GM10847 (cell line): Measurements from ENCODE around the gene FGF12.

Experiments used
- POLR2A ChIP-seq: IDR thresholded peaks from 2 replicates; pipeline ENCODE4 v1.6.1; 2011; ENCODE audit not compliant: insufficient read length; ENCODE audit errors: extremely low read depth

Gene FGF12

GRCh38 chr3:192727032-192727847 is at the start of gene FGF12:
Gene FGF12 (minus strand): TSS chr3:192727541.
- no peak for TF ChIP-seq POLR2A

DNA sequence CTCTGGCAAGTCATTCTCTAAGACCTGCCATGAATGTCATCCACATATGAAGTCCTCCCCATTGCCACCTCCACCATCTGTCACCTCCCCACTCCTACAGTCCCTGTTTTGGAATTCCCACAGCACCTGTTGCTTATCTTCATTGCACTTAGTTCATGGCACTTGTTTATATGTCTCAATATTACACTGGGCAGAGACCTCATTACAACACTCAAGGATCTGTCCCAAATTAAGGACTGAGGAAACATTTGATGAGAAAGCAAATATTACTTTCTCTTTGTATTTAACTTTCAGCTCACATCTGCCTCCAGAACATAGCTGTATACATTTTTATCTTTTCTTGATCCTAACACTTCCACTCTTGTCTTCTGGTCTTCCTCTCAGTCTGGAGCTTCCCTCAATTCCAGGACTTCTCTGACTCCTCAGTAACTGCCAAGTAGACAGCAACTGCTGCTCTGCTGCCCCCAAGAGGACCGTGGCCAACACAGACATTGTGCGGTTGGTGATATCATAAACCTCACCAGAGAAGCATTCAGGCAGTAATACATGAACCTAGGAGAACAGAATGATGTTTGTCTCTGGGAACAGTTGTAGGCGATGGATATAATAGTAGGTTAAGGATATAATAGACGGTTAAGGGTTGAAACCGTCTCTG is 45.0 kb upstream of the FGF12 start:
- no peak for TF ChIP-seq POLR2A

- no peak for TF ChIP-seq POLR2A
Observed at GRCh38 chr3:192758654-192759053, 31.3 kb upstream of the FGF12 start.

DNA sequence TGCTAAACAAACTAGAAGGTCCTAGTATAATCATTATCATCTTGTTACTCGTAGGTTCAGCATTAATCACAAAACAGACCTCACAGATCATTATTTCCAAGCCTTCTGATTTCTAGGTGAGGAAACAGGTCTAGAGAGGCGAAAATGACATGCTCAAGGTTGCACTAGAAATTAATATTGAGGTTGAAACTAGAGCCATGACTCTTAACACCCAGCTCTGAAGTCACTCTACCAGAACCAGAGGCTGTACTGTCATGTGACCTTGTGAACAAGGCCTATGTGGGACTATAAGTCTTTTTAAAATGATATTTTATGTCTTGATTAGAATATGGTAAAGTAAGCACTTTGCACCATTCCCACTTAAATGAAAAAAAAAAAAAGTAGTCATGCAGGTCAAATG is 23.8 kb upstream of the FGF12 start:
- TF ChIP-seq POLR2A: no peak

GRCh38 chr3:192750201-192750600 is 22.9 kb upstream of the FGF12 start:
- TF ChIP-seq POLR2A: no peak

- no peak for TF ChIP-seq POLR2A
Observed at GRCh38 chr3:192747746-192748145, 20.4 kb upstream of the FGF12 start.

GRCh38 chr3:192747145-192747544 is 19.8 kb upstream of the FGF12 start:
- TF ChIP-seq POLR2A: no peak

- TF ChIP-seq POLR2A: no peak
Observed at GRCh38 chr3:192745150-192745549, 17.8 kb upstream of the FGF12 start.

DNA sequence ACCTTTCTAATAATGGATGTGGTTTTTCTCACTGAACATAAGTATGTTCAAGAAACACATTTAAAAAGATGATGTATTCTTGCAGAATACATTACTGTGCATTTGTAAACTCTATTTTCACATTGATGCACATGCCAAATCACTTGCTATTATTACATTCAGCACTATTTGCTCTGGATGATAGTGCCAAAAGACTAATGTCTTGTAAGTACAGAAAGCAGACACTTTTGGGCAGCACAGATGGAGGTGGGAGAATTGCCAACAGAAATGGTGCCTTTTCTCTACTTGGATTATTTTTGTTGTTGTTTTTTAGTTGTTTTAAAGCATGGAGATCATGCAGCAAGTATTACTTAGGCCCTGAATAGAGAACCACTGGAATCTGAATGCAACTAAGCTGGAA is 10.2 kb upstream of the FGF12 start:
- no peak for TF ChIP-seq POLR2A

- TF ChIP-seq POLR2A: no peak
Observed at GRCh38 chr3:192731233-192731632, 3.9 kb upstream of the FGF12 start.

DNA sequence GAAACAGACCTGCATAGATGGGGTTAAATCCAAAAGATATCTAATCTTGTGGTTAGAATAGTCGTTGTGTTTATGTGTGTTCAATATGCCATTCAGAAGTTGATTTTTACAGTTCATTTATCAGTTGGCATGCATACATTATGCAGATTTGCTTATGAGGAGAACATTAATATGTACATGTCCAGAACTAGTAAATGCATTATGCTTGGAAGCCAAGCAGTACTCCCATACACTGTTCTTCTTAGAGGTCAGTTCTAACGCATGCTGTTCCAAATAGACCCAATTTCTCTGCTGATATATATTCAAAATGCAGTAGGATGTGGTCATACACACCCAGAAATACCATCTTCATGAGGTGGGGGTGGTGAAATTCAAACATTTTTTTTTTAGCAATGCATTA is 956 bp downstream of the FGF12 start:
- TF ChIP-seq POLR2A: no peak

GRCh38 chr3:192719964-192720363 is 7.4 kb downstream of the FGF12 start:
- TF ChIP-seq POLR2A: no peak

GRCh38 chr3:192718156-192718555 is 9.2 kb downstream of the FGF12 start:
- TF ChIP-seq POLR2A: no peak

DNA sequence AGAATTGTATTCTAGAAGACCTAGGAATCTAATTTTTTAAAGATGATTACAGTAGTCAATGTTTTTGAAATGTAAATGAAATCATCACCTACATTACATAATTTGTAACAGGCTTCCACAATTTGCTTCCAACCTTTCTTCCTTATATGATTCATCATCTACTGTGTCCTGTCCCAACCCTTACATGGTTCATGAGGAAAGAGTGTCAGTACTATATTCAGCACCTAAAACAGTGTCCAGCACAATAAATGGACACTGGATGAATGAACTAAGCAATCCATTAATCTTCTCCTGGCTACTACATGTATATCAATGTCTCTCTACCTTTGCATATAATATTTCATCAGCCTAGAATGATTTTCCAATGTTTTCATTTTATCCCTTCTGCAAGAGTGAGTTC is 12.2 kb downstream of the FGF12 start:
- no peak for TF ChIP-seq POLR2A

DNA sequence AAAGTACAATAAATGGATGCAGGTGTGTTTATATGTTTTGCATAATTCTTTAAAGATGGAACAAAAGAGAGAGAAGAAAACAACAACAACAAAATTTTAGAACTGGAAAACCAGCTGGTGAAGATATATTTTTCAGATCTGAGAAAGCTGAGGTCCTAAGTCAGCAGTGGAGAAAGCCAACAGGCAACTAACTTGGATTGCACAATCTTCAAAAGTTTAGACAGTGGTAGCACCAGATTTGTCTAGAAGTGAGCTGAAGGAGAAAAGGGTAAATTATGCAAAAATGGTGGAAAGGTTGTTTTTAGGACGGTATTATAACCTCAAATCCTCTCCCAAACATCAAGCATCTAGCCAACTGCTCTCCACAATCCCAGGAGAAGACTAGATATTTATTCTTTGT is 17.0 kb downstream of the FGF12 start:
- TF ChIP-seq POLR2A: no peak

- no peak for TF ChIP-seq POLR2A
Observed at GRCh38 chr3:192706272-192706671, 21.1 kb downstream of the FGF12 start.

GRCh38 chr3:192700885-192701284 is 26.5 kb downstream of the FGF12 start:
- no peak for TF ChIP-seq POLR2A
